Naive thymus-derived CD4-positive, alpha-beta T cell (primary cell): ENCODE data around the gene NEDD9. TPM values are rescaled to one million over a fixed set of nuclear protein-coding genes. Genes with fewer than 3 reads are reported as not detected.

Experiments
- ATAC-seq: fragments of 150-1000 bp; cut with Tn5 transposase; 2 replicates; pipeline ENCODE4 v1.10.0; 2021; ENCODE audit warnings: mild to moderate bottlenecking, moderate library complexity
- CTCF ChIA-PET: fragments of 350-600 bp; sonication (Branson Sonifier 250); formaldehyde crosslinking; loops from one replicate; lab custom pipeline; 2021; ENCODE audit warnings: antibody characterized with exemption; lab: Charles Lee
- POLR2A ChIA-PET: fragments of 350-600 bp; sonication (Branson Sonifier 250); formaldehyde crosslinking; loops from one replicate; lab custom pipeline; 2021; ENCODE audit warnings: antibody characterized with exemption, inconsistent platforms; lab: Charles Lee
- DNase-seq, 9 donors: peaks; one replicate each; pipeline versions ENCODE4 v3.0.0 to v3.0.0-alpha.2; 2020 to 2022; ENCODE audit warnings: mixed read lengths in 1 of 9
- H3K27ac ChIP-seq: one replicate; pipeline ENCODE4 v1.7.0; 2013; ENCODE audit warnings: mild to moderate bottlenecking, low read depth, low read length, moderate library complexity
- H3K27me3 ChIP-seq, 2 donors: one replicate each; pipeline ENCODE4 v1.7.0; 2013; ENCODE audit warnings: low read length in 2 of 2, mild to moderate bottlenecking in 2 of 2, moderate library complexity in 2 of 2; ENCODE audit not compliant: control insufficient read depth in 2 of 2, insufficient read depth in 2 of 2
- H3K36me3 ChIP-seq, 3 experiments: 1 replicate in 2 of 3; 2 replicates in 1 of 3; pipeline ENCODE4 v1.7.0; 2013; ENCODE audit warnings: low read length in 3 of 3, mild to moderate bottlenecking in 3 of 3, moderate library complexity in 1 of 3; ENCODE audit not compliant: insufficient read depth in 3 of 3, control insufficient read depth in 2 of 3
- H3K4me1 ChIP-seq, 2 donors: one replicate each; pipeline ENCODE4 v1.7.0; 2013; ENCODE audit warnings: low read length in 2 of 2, mild to moderate bottlenecking in 2 of 2, moderate library complexity in 1 of 2; ENCODE audit not compliant: control insufficient read depth in 2 of 2, insufficient read depth in 2 of 2
- H3K4me3 ChIP-seq: 2 replicates; pipeline ENCODE4 v1.7.0; 2013; ENCODE audit warnings: mild to moderate bottlenecking, low read length
- H3K9me3 ChIP-seq, 3 experiments: 1 replicate in 2 of 3; 2 replicates in 1 of 3; pipeline ENCODE4 v1.7.0; 2013; ENCODE audit warnings: low read length in 3 of 3; ENCODE audit not compliant: control insufficient read depth in 2 of 3
- H3K27ac Mint-ChIP-seq, 9 donors: one replicate each; pipeline ENCODE4 v1.8.0; 2020 to 2022; ENCODE audit warnings: mixed read lengths in 9 of 9, mild to moderate bottlenecking in 8 of 9, moderate library complexity in 5 of 9, inconsistent platforms in 2 of 9
- H3K27me3 Mint-ChIP-seq, 5 donors: one replicate each; pipeline ENCODE4 v1.8.0; 2021 to 2022; ENCODE audit warnings: mixed read lengths in 5 of 5, mild to moderate bottlenecking in 1 of 5
- H3K36me3 Mint-ChIP-seq, 5 donors: one replicate each; pipeline ENCODE4 v1.8.0; 2020 to 2022; ENCODE audit warnings: mixed read lengths in 5 of 5, mild to moderate bottlenecking in 3 of 5, inconsistent platforms in 1 of 5
- H3K4me1 Mint-ChIP-seq, 7 donors: one replicate each; pipeline ENCODE4 v1.8.0; 2020 to 2022; ENCODE audit warnings: mixed read lengths in 7 of 7, mild to moderate bottlenecking in 3 of 7, inconsistent platforms in 1 of 7
- H3K4me3 Mint-ChIP-seq, 10 donors: one replicate each; pipeline ENCODE4 v1.8.0; 2020 to 2022; ENCODE audit warnings: mild to moderate bottlenecking in 10 of 10, mixed read lengths in 10 of 10, moderate library complexity in 6 of 10, inconsistent platforms in 2 of 10
- H3K9me3 Mint-ChIP-seq, 11 donors: one replicate each; pipeline ENCODE4 v1.8.0; 2020 to 2022; ENCODE audit warnings: mixed read lengths in 11 of 11, mild to moderate bottlenecking in 4 of 11, inconsistent platforms in 1 of 11, moderate library complexity in 1 of 11
- intact Hi-C, 2 donors: fragments of 100-400 bp; cut with micrococcal nuclease; formaldehyde crosslinking; loops; one replicate each; pipeline ENCODE4 v1.15.1; 2023
- polyA plus RNA-seq, 2 donors: library from polyadenylated mRNA; unstranded; fragments of 300-500 nt; fragmentation: Illumina TruSeq; gene quantifications; one replicate each; pipeline ENCODE4 v1.2.3, GENCODE V29; 2021
- total RNA-seq, 6 experiments: library from RNA in 5 of 6; stranded (reverse) in 5 of 6; gene quantifications; 1 replicate in 5 of 6; 2 replicates in 1 of 6; pipeline ENCODE4 v1.2.3 and lab custom pipeline; 2021 to 2026

The NEDD9 gene
- total and polyA plus RNA-seq, 7 experiments from 2014 or later, result 14.2 to 62.9 (median 35.4) TPM

- H3K27me3 Mint-ChIP-seq, result no peaks in the 10 kb centered on the region
- H3K9me3 Mint-ChIP-seq, result no peaks in the 10 kb centered on the region
- H3K27ac Mint-ChIP-seq, result no peak overlapping the region
- Histone ChIP-seq H3K36me3 (peaks cover 0 to 17% (median 0%) of the 10 kb centered on the region in 3 experiments), H3K4me1 (peaks cover 0 to 5% of the 10 kb centered on the region in 2 donors), H3K27ac (no peak overlapping the region), H3K9me3 (no peaks in the 10 kb centered on the region), H3K4me3 (no peak overlapping the region), H3K27me3 (no peaks in the 10 kb centered on the region)
- ATAC-seq (no peak), DNase-seq (no peak)
- H3K4me1 Mint-ChIP-seq, result peaks cover 5 to 68% (median 19%) of the 10 kb centered on the region in 7 donors
- ChIA-PET POLR2A (no interaction called here), CTCF (interaction anchor here (0.6 kb wide), 1 partner anchor 41 kb away, joined by 3 read pairs; no protein-coding TSS in a partner anchor)
- peaks cover 17 to 57% (median 36%) of the 10 kb centered on the region in 5 donors for H3K36me3 Mint-ChIP-seq
- intact Hi-C loops, result no loop called here
- H3K4me3 Mint-ChIP-seq, result no peak overlapping the region
These were observed 14.9 kb downstream of the NEDD9 start for GRCh38 chr6:11217360-11218101.

GRCh38 chr6:11215773-11216172 is 16.7 kb downstream of the NEDD9 start:
- Mint-ChIP-seq H3K9me3 (no peaks in the 10 kb centered on the region), H3K36me3 (peaks cover 17 to 64% (median 43%) of the 10 kb centered on the region in 5 donors), H3K4me3 (no peak overlapping the region), H3K27ac (no peak overlapping the region), H3K27me3 (no peaks in the 10 kb centered on the region), H3K4me1 (peaks cover 12 to 68% (median 24%) of the 10 kb centered on the region in 7 donors)
- Histone ChIP-seq H3K4me3 (no peak overlapping the region), H3K27ac (no peak overlapping the region), H3K36me3 (peaks cover 0 to 18% (median 0%) of the 10 kb centered on the region in 3 experiments), H3K9me3 (no peaks in the 10 kb centered on the region), H3K4me1 (peaks cover 0 to 15% of the 10 kb centered on the region in 2 donors), H3K27me3 (no peaks in the 10 kb centered on the region)
- intact Hi-C loops, result no loop called here
- ChIA-PET CTCF (no interaction called here), POLR2A (no interaction called here)
- DNase-seq (no peak), ATAC-seq (no peak)

- Mint-ChIP-seq H3K9me3 (no peaks in the 10 kb centered on the region), H3K4me3 (no peak overlapping the region), H3K36me3 (peaks cover 17 to 61% (median 43%) of the 10 kb centered on the region in 5 donors), H3K4me1 (peaks cover 12 to 67% (median 24%) of the 10 kb centered on the region in 7 donors), H3K27ac (no peak overlapping the region), H3K27me3 (no peaks in the 10 kb centered on the region)
- no peak for DNase-seq
- ChIA-PET POLR2A (no interaction called here), CTCF (no interaction called here)
- H3K9me3 ChIP-seq, result no peaks in the 10 kb centered on the region
- no peak for ATAC-seq
- intact Hi-C loops, result no loop called here
- peaks cover 0 to 17% of the 10 kb centered on the region in 2 donors for H3K4me1 ChIP-seq
- H3K27ac ChIP-seq, result no peak overlapping the region
- no peaks in the 10 kb centered on the region for H3K27me3 ChIP-seq
- H3K4me3 ChIP-seq, result no peak overlapping the region
- H3K36me3 ChIP-seq, result peaks cover 0 to 14% (median 0%) of the 10 kb centered on the region in 3 experiments
These were observed 17.6 kb downstream of the NEDD9 start for GRCh38 chr6:11214901-11215300.

- H3K27me3 ChIP-seq, result no peaks in the 10 kb centered on the region
- no peak overlapping the region for H3K4me3 ChIP-seq
- H3K4me3 Mint-ChIP-seq, result no peak overlapping the region
- H3K9me3 Mint-ChIP-seq, result no peaks in the 10 kb centered on the region
- POLR2A ChIA-PET, result interaction anchor here (0.6 kb wide), 1 partner anchor 369 kb away, joined by 3 read pairs; no protein-coding TSS in a partner anchor
- intact Hi-C loops, result no loop called here
- H3K36me3 Mint-ChIP-seq, result peaks cover 17 to 60% (median 50%) of the 10 kb centered on the region in 5 donors
- peaks cover 0 to 14% (median 0%) of the 10 kb centered on the region in 3 experiments for H3K36me3 ChIP-seq
- CTCF ChIA-PET, result no interaction called here
- H3K4me1 ChIP-seq, result peaks cover 0 to 17% of the 10 kb centered on the region in 2 donors
- H3K27me3 Mint-ChIP-seq, result no peaks in the 10 kb centered on the region
- no peak overlapping the region for H3K27ac ChIP-seq
- H3K9me3 ChIP-seq, result no peaks in the 10 kb centered on the region
- H3K4me1 Mint-ChIP-seq, result peaks cover 12 to 69% (median 26%) of the 10 kb centered on the region in 7 donors
- ATAC-seq, result no peak
- H3K27ac Mint-ChIP-seq, result no peak overlapping the region
- DNase-seq, result no peak
These were observed 18.2 kb downstream of the NEDD9 start for GRCh38 chr6:11214084-11214833.

- Mint-ChIP-seq H3K27me3 (no peaks in the 10 kb centered on the region), H3K4me3 (no peak overlapping the region), H3K36me3 (peaks cover 17 to 61% (median 48%) of the 10 kb centered on the region in 5 donors), H3K9me3 (no peaks in the 10 kb centered on the region), H3K4me1 (peaks cover 12 to 65% (median 27%) of the 10 kb centered on the region in 7 donors), H3K27ac (no peak overlapping the region)
- H3K9me3 ChIP-seq, result no peaks in the 10 kb centered on the region
- ATAC-seq (no peak), DNase-seq (no peak)
- H3K4me3 ChIP-seq, result no peak overlapping the region
- H3K27me3 ChIP-seq, result no peaks in the 10 kb centered on the region
- peaks cover 0 to 14% (median 0%) of the 10 kb centered on the region in 3 experiments for H3K36me3 ChIP-seq
- ChIA-PET POLR2A (interaction anchor here (0.6 kb wide), 1 partner anchor 370 kb away, joined by 3 read pairs; no protein-coding TSS in a partner anchor), CTCF (no interaction called here)
- intact Hi-C loops, result no loop called here
- peaks cover 0 to 17% of the 10 kb centered on the region in 2 donors for H3K4me1 ChIP-seq
- no peak overlapping the region for H3K27ac ChIP-seq
These were observed 18.9 kb downstream of the NEDD9 start for GRCh38 chr6:11213422-11214021.

GRCh38 chr6:11212664-11213063 is 19.8 kb downstream of the NEDD9 start:
- no peak overlapping the region for H3K4me3 ChIP-seq
- ATAC-seq (peak; percentile 82), DNase-seq (no peak)
- Mint-ChIP-seq H3K4me1 (peaks cover 12 to 62% (median 28%) of the 10 kb centered on the region in 7 donors), H3K27me3 (no peaks in the 10 kb centered on the region), H3K27ac (no peak overlapping the region), H3K36me3 (peaks cover 17 to 64% (median 45%) of the 10 kb centered on the region in 5 donors), H3K9me3 (no peaks in the 10 kb centered on the region), H3K4me3 (peak overlapping the region in 1 of 10 donors; percentile 0)
- POLR2A ChIA-PET, result no interaction called here
- peaks cover 0 to 17% of the 10 kb centered on the region in 2 donors for H3K4me1 ChIP-seq
- H3K36me3 ChIP-seq, result peaks cover 0 to 14% (median 0%) of the 10 kb centered on the region in 3 experiments
- CTCF ChIA-PET, result no interaction called here
- H3K9me3 ChIP-seq, result no peaks in the 10 kb centered on the region
- intact Hi-C loops, result no loop called here
- no peaks in the 10 kb centered on the region for H3K27me3 ChIP-seq
- no peak overlapping the region for H3K27ac ChIP-seq
